Measurements from ENCODE around the gene ATP5IF1. TPM values are rescaled to one million over a fixed set of nuclear protein-coding genes. Genes with fewer than 3 reads are reported as not detected.
A peak's percentile ranks its signal among the peaks of the same experiment; 100 is the strongest.

The ATP5IF1 gene
- total RNA-seq, 3 donors from 2014 or later (not counting 1 experiment from before 2014, with no cell fraction given): 81.1 to 101 (median 91.1) TPM

DNA sequence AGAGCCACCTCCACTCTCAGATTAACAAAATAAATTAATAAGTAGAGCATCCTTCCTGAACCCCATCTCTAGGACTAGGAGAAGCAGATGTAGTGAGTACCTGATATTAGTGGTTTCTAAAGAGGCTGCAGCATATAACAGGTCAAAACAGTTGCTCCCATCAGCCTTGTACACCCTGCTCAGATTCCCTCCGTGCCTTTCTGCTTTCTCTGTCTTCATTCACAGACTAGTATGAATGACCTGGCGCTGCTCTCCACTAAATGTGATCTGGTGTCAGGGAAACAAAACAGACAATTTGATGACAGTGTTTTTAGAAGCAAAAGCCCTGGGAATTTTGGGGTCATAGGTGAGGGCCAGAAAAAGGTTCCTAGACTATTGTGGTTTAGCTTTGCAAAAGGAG, 31.7 kb downstream of the ATP5IF1 start:
- H3K4me3 Mint-ChIP-seq: no peak overlapping the region
- no peak for DNase-seq
- TF ChIP-seq, protein P1, sequence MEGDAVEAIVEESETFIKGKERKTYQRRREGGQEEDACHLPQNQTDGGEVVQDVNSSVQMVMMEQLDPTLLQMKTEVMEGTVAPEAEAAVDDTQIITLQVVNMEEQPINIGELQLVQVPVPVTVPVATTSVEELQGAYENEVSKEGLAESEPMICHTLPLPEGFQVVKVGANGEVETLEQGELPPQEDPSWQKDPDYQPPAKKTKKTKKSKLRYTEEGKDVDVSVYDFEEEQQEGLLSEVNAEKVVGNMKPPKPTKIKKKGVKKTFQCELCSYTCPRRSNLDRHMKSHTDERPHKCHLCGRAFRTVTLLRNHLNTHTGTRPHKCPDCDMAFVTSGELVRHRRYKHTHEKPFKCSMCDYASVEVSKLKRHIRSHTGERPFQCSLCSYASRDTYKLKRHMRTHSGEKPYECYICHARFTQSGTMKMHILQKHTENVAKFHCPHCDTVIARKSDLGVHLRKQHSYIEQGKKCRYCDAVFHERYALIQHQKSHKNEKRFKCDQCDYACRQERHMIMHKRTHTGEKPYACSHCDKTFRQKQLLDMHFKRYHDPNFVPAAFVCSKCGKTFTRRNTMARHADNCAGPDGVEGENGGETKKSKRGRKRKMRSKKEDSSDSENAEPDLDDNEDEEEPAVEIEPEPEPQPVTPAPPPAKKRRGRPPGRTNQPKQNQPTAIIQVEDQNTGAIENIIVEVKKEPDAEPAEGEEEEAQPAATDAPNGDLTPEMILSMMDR (IDR thresholded peaks at IDR 0.05): no peak
- Histone ChIP-seq H3K9me3 (ENCODE audit: control insufficient read depth, insufficient read depth, low read length) (no peaks in the 10 kb centered on the region), H3K4me1 (ENCODE audit: control insufficient read depth, insufficient read depth, low read length) (no peaks in the 10 kb centered on the region), H3K27me3 (ENCODE audit: control insufficient read depth, insufficient read depth, low read length) (no peaks in the 10 kb centered on the region), H3K36me3 (ENCODE audit: control insufficient read depth, insufficient read depth, low read length) (peaks cover 8% of the 10 kb centered on the region), H3K27ac (ENCODE audit: low read length) (no peak overlapping the region), H3K4me3 (ENCODE audit: low read length) (no peak overlapping the region)
- WGBS (ENCODE audit: insufficient coverage): 97% methylated on average over 2 of the region's 2 CpGs
- ATAC-seq: no peak
- peaks cover 20 to 32% of the 10 kb centered on the region in 2 donors for H3K4me1 Mint-ChIP-seq
- intact Hi-C loops (cut with micrococcal nuclease): no loop called here
- no peaks in the 10 kb centered on the region for H3K27me3 Mint-ChIP-seq (ENCODE audit: low read depth in 2 of 2)
- H3K9me3 Mint-ChIP-seq: no peaks in the 10 kb centered on the region
- H3K36me3 Mint-ChIP-seq: no peaks in the 10 kb centered on the region
- peak overlapping the region in 1 of 2 donors; percentile 11 for H3K27ac Mint-ChIP-seq

DNA sequence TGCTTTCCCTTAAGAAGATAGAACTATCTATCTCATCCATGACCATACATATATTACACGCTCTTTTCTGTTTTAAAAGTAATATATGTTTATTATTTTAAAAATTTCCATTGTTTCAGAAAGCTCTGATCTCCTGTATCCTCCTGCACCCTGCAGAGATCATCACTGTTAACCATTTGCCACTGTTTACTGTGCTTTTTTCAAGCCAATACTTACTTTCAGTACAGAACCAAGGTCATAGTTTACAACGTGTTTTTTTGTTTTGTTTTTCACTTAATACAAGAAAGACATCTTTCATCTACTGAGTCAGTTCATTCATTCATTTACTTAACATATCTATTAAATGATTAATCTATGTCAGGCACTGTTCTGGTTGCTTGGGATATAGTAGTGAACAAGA, 33.6 kb downstream of the ATP5IF1 start:
- no peaks in the 10 kb centered on the region for H3K27me3 ChIP-seq (ENCODE audit: control insufficient read depth, insufficient read depth, low read length)
- no peaks in the 10 kb centered on the region for H3K9me3 ChIP-seq (ENCODE audit: control insufficient read depth, insufficient read depth, low read length)
- Mint-ChIP-seq H3K4me1 (peaks cover 12 to 26% of the 10 kb centered on the region in 2 donors), H3K36me3 (no peaks in the 10 kb centered on the region), H3K4me3 (no peak overlapping the region), H3K27me3 (ENCODE audit: low read depth in 2 of 2) (no peaks in the 10 kb centered on the region), H3K9me3 (no peaks in the 10 kb centered on the region), H3K27ac (no peak overlapping the region)
- H3K4me3 ChIP-seq (ENCODE audit: low read length): no peak overlapping the region
- WGBS (ENCODE audit: insufficient coverage): 83% methylated on average over 1 of the region's 2 CpGs
- H3K36me3 ChIP-seq (ENCODE audit: control insufficient read depth, insufficient read depth, low read length): peaks cover 24% of the 10 kb centered on the region
- no peak overlapping the region for H3K27ac ChIP-seq (ENCODE audit: low read length)
- no peaks in the 10 kb centered on the region for H3K4me1 ChIP-seq (ENCODE audit: control insufficient read depth, insufficient read depth, low read length)
- DNase-seq (no peak), ATAC-seq (no peak)
- intact Hi-C loops (cut with micrococcal nuclease): no loop called here
- TF ChIP-seq, protein P1 (IDR thresholded peaks at IDR 0.05): no peak

DNA sequence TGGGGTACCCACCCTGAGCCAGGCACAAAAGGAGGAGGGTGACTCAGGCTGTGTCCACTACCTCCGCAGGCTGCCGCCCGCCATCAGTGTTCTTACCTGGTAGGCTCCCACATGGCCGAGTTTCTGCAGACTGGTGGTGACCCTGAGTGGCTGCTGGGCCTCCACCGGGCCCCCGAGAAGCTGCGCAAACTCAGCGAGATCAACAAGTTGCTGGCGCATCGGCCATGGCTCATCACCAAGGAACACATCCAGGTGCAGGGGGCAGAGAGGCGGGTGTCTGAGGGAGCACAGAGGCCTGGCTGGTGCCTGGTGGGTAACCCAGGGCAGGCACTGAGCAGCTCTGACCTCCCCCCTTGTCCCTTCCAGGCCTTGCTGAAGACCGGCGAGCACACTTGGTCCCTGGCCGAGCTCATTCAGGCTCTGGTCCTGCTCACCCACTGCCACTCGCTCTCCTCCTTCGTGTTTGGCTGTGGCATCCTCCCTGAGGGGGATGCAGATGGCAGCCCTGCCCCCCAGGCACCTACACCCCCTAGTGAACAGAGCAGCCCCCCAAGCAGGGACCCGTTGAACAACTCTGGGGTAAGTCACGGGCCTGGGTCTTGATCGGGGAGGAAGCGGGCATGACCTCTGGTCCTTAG, 36.4 kb downstream of the ATP5IF1 start:
- H3K27me3 ChIP-seq (ENCODE audit: control insufficient read depth, insufficient read depth, low read length): no peaks in the 10 kb centered on the region
- intact Hi-C loops (cut with micrococcal nuclease): no loop called here
- no peak overlapping the region for H3K4me3 ChIP-seq (ENCODE audit: low read length)
- no peak overlapping the region for H3K27ac ChIP-seq (ENCODE audit: low read length)
- no peaks in the 10 kb centered on the region for H3K27me3 Mint-ChIP-seq (ENCODE audit: low read depth in 2 of 2)
- no peak overlapping the region for H3K27ac Mint-ChIP-seq
- H3K4me1 ChIP-seq (ENCODE audit: control insufficient read depth, insufficient read depth, low read length): no peaks in the 10 kb centered on the region
- TF ChIP-seq, protein P1 (IDR thresholded peaks at IDR 0.05): no peak
- no peaks in the 10 kb centered on the region for H3K9me3 Mint-ChIP-seq
- no peak overlapping the region for H3K4me3 Mint-ChIP-seq
- H3K9me3 ChIP-seq (ENCODE audit: control insufficient read depth, insufficient read depth, low read length): no peaks in the 10 kb centered on the region
- ATAC-seq (no peak), DNase-seq (no peak)
- 95% methylated on average over 20 of the region's 20 CpGs for WGBS (ENCODE audit: insufficient coverage)
- H3K36me3 Mint-ChIP-seq: peaks cover 2% of the 10 kb centered on the region
- H3K36me3 ChIP-seq (ENCODE audit: control insufficient read depth, insufficient read depth, low read length): peaks cover 31% of the 10 kb centered on the region
- H3K4me1 Mint-ChIP-seq: peaks cover 0 to 11% of the 10 kb centered on the region in 2 donors
